GM12864 (cell line): Measurements from ENCODE around the gene ZNF587B.
"Not testable (repeated sequence)": the region's sequence is repeated elsewhere in the genome, so short reads cannot be mapped to it uniquely, and the experiment has no call there.

Experiments
- DNase-seq: peaks from one replicate; pipeline ENCODE4 v3.0.0-alpha.2; 2011; ENCODE audit warnings: low read depth
- H3K4me3 ChIP-seq: 2 replicates; pipeline ENCODE4 v1.5.1; 2011; ENCODE audit warnings: mild to moderate bottlenecking, low read depth, low read length, control low read depth
- CTCF ChIP-seq: IDR thresholded peaks from 2 replicates; pipeline ENCODE4 v1.5.1; 2011; ENCODE audit warnings: low read depth, mild to moderate bottlenecking, moderate library complexity, low read length, control low read depth, inconsistent platforms; ENCODE audit errors: missing control alignments

The ZNF587B gene

GRCh38 chr19:57870225-57870624, 40.1 kb downstream of the ZNF587B start:
- DNase-seq = no peak
- H3K4me3 ChIP-seq = no peak overlapping the region
- TF ChIP-seq CTCF = no peak

GRCh38 chr19:57872450-57872849, 42.4 kb downstream of the ZNF587B start:
- TF ChIP-seq CTCF = no peak
- H3K4me3 ChIP-seq = no peak overlapping the region
- DNase-seq = no peak

- not testable (repeated sequence) for H3K4me3 ChIP-seq, DNase-seq
Measured at GRCh38 chr19:57873883-57874799, 44.0 kb downstream of the ZNF587B start.

GRCh38 chr19:57886046-57886445, 55.9 kb downstream of the ZNF587B start:
- H3K4me3 ChIP-seq = no peak overlapping the region
- no peak for TF ChIP-seq CTCF
- no peak for DNase-seq

- DNase-seq = no peak
- no peak for TF ChIP-seq CTCF
- peak overlapping the region; percentile 65; the same call in 1 of the 2 replicates for H3K4me3 ChIP-seq
Measured at GRCh38 chr19:57887195-57887941, 57.3 kb downstream of the ZNF587B start.

GRCh38 chr19:57888107-57888559, 58.0 kb downstream of the ZNF587B start:
- no peak for TF ChIP-seq CTCF
- DNase-seq = no peak
- H3K4me3 ChIP-seq = peak overlapping the region; percentile 65

GRCh38 chr19:57888560-57889231, 58.6 kb downstream of the ZNF587B start, which contains the start of gene ZNF814:
Gene ZNF814 (minus strand): TSS chr19:57889037. CDS start chr19:57888802, 235 bp downstream.
- peak within 1 kb of the TSS; percentile 65 for H3K4me3 ChIP-seq
- peak; percentile 49 for DNase-seq
- TF ChIP-seq CTCF = peak; percentile 9

- DNase-seq, H3K4me3 ChIP-seq: not testable (repeated sequence)
Measured at GRCh38 chr19:57890706-57891105, 60.6 kb downstream of the ZNF587B start.
